Pancreas (tissue), 10 donors: ENCODE measurements around the gene ANXA2R. TPM values are rescaled to one million over a fixed set of nuclear protein-coding genes. Genes with fewer than 3 reads are reported as not detected.

Experiments
- ATAC-seq, 4 donors: fragments of 200-7000 bp; cut with Tn5 transposase; one replicate each; pipeline versions ENCODE4 v1.8.0 to v1.9.1; 2020; ENCODE audit warnings: mild to moderate bottlenecking in 4 of 4, moderate library complexity in 4 of 4
- DNase-seq, 6 donors: peaks; one replicate each; pipeline ENCODE4 v3.0.0-alpha.2; 2020
- FAIRE-seq: peaks from 2 replicates; lab custom pipeline; 2012; peaks lifted over from hg19 to GRCh38; lab: Jason Lieb, UNC
- H3K27ac ChIP-seq, 4 donors: fragments of 200-600 bp; sonication (generic); 1 replicate in 3 of 4; 2 replicates in 1 of 4; pipeline versions ENCODE4 v1.5.0 to v1.8.0; 2020
- H3K27me3 ChIP-seq, 4 donors: fragments of 200-600 bp; one replicate each; pipeline ENCODE4 v1.8.0; 2021
- H3K36me3 ChIP-seq, 3 donors: fragments of 200-600 bp; sonication (generic) in 1 of 3; one replicate each; pipeline versions ENCODE4 v1.5.0 to v1.8.0; 2020 to 2021
- H3K4me1 ChIP-seq, 3 donors: fragments of 200-600 bp; one replicate each; pipeline ENCODE4 v1.8.0; 2021
- H3K4me3 ChIP-seq, 4 donors: fragments of 200-600 bp; sonication (generic) in 2 of 4; one replicate each; pipeline versions ENCODE4 v1.5.0 to v1.8.0; 2020 to 2021
- H3K9me3 ChIP-seq, 4 donors: fragments of 200-600 bp; one replicate each; pipeline ENCODE4 v1.8.0; 2021
- CTCF ChIP-seq, 4 donors: fragments of 200-600 bp; sonication (generic) in 3 of 4; IDR thresholded peaks; one replicate each; pipeline versions ENCODE4 v1.5.0 to v1.8.0; 2021; ENCODE audit warnings: antibody characterized with exemption in 4 of 4
- WGBS, 2 donors: extraction: QIAGEN DNeasy Blood & Tissue Kit; methylation state at CpG; one replicate each; pipeline ENCODE4 v1.1.7; 2013; 5-methylcytosine and 5-hydroxymethylcytosine counted together
- intact Hi-C, 3 donors: fragments of 100-400 bp; cut with DNase I; formaldehyde crosslinking; loops; one replicate each; pipeline versions ENCODE4 v1.11.1 to v1.14.2; 2022
- polyA plus RNA-seq, 2 donors: library from polyadenylated mRNA; stranded (reverse); fragments of 200-250 nt; gene quantifications; one replicate each; pipeline ENCODE4 v1.2.3, GENCODE V29; 2013
- total RNA-seq, 6 donors: library from RNA; stranded (reverse); fragmentation: NEBNext Ultra II Directional in 4 of 6; extraction: Animal tissue kit (Norgen Biotek cat#: 25700) in 4 of 6; gene quantifications; one replicate each; pipeline versions ENCODE4 v1.2.1 to v1.2.4, GENCODE V29; 2021 to 2023
- donor health status: healthy with polysubstance abuse.
- donor health status: DM: no; HTN: no; CAD: no; lungs with moderate emphysema.
- donor health status: DM: no; HTN: no; CAD: no.
- donor health status: control.
- donor health status: control.
- donor health status: Bipolar disorder and iron deficiency.
- donor health status: DM: yes; HTN: yes; CAD: no.
- donor health status: DM: no; HTN: no; CAD: no.
- donor health status: DM: no; HTN: no; CAD: no.
- donor health status: DM: yes; HTN: yes; CAD: no.

ANXA2R gene
- total and polyA plus RNA-seq, 8 donors = 0.32 to 1.9 (median 0.62) TPM

DNA sequence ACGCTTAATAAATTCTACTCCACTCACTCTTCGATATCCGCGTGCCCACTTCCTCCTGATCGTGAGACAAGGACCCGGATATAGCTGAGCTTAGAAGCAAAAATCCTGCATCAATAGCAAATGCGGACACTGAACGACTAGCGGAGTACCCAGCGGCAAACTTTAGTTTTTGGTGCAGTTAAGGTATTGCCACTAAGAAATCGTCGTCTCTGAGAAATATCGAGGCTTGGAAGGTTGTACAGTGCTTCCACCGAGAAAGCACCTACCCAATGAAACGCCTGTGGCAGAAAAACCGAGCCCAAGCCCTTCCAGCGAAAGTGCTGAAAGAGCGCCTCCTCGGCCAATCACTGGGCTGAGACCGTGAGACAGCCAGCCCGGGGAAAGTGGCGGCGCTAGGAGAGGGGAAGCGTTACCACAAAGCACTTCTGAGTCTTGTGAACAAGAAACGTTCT is 32.2 kb downstream of the ANXA2R start:
- no peaks in the 10 kb centered on the region for H3K9me3 ChIP-seq
- intact Hi-C loops = no loop called here
- FAIRE-seq (no peak), DNase-seq (peak in 3 of 6 donors; percentile 34 to 63 (median 35)), ATAC-seq (peak; percentile 37 to 68 (median 62))
- no peaks in the 10 kb centered on the region for H3K4me1 ChIP-seq
- peaks cover 6 to 60% (median 14%) of the 10 kb centered on the region in 4 donors for H3K27me3 ChIP-seq
- WGBS, 2 donors = 6 to 7% methylated on average over 25 of the region's 25 CpGs
- no peaks in the 10 kb centered on the region for H3K36me3 ChIP-seq
- H3K4me3 ChIP-seq = peak overlapping the region in 3 of 4 donors; percentile 8 to 46 (median 12)
- peak overlapping the region in 2 of 4 donors; percentile 71 to 85 for H3K27ac ChIP-seq
- TF ChIP-seq CTCF (IDR thresholded peaks at IDR 0.05) = no peak

DNA sequence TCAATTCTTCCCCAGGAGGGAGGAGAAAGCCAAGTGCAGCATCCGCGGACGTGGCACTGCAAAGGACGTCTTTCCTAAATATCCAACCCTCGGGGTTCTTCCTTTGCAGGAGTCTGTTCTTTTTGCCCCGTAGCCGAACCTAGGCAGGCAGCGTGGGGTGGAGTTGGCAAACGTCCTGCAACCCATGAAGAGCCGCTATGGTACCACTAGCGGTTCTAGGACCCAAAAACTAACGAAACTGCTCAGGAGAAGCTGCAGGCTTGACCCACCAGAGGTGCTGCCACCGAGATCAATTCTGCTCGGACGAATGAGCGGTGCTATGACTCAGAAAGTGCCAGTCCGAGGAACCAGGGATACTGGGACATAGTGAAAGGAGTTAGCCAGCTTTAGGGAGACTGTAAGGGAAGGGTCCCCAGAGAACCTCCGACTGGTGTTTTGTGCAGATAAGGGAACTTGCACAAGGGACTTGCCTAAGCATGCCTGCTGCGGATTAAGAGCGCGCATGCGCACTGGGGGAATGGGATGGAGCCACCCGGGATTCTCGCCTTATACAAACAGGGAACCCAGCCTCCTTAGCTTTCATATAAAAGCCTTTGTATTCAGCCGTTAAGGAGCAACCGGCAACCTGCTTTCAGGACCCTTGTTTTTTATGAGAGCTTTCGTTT is 32.7 kb downstream of the ANXA2R start:
- Histone ChIP-seq H3K4me3 (peak overlapping the region in 3 of 4 donors; percentile 8 to 46 (median 12)), H3K27me3 (peaks cover 10 to 65% (median 14%) of the 10 kb centered on the region in 4 donors), H3K4me1 (no peaks in the 10 kb centered on the region), H3K36me3 (no peaks in the 10 kb centered on the region), H3K9me3 (no peaks in the 10 kb centered on the region), H3K27ac (peak overlapping the region in 2 of 4 donors; percentile 71 to 85)
- intact Hi-C loops = no loop called here
- peak in 5 of 6 donors; percentile 26 to 84 (median 72) for DNase-seq
- no peak for FAIRE-seq
- no peak for TF ChIP-seq CTCF (IDR thresholded peaks at IDR 0.05)
- WGBS, 2 donors = 7 to 9% methylated on average over 27 of the region's 27 CpGs
- ATAC-seq = peak; percentile 55 to 76 (median 72)

DNA sequence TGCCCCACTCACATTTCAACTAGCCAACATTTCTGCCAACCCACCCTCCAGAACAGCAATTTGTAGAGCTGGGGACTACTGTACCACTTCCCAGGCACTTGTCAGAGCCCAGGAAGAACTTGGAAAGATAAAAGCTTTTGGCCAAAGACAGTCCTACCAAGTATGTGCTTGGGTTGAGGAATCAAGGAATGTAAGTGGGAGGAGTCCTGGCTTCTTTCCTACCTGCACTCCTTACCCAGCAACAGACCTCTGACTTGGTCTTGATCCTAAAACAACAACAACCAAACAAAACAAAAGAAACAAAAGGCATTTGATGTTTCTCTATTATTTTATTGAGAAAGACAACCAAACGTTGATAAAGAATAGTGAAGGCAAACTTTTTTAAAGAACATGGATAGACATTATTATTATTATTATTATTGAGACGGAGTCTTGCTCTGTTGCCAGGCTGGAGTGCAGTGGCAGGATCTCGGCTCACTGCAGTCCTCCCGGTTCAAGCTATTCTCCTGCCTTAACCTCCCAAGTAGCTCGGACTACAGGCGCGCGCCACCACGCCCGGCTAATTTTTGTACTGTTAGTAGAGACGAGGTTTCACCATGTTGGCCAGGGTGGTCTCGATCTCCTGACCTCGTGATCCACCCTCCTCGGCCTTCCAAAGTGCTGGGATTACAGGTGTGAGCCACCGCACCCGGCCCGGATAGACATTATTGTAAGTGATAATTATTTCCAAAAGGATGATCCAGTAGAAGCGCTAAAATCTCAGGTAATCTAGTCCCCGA is 33.5 kb downstream of the ANXA2R start:
- 57 to 70% methylated on average over 19 of the region's 19 CpGs for WGBS, 2 donors
- DNase-seq (no peak), FAIRE-seq (no peak), ATAC-seq (no peak)
- Histone ChIP-seq H3K4me1 (no peaks in the 10 kb centered on the region), H3K36me3 (no peaks in the 10 kb centered on the region), H3K27me3 (peaks cover 12 to 68% (median 14%) of the 10 kb centered on the region in 4 donors), H3K9me3 (no peaks in the 10 kb centered on the region), H3K27ac (no peak overlapping the region), H3K4me3 (peak overlapping the region in 1 of 4 donors; percentile 46)
- intact Hi-C loops = no loop called here
- no peak for TF ChIP-seq CTCF (IDR thresholded peaks at IDR 0.05)

GRCh38 chr5:43005031-43005430 is 35.1 kb downstream of the ANXA2R start:
- no peak overlapping the region for H3K4me3 ChIP-seq
- peaks cover 0 to 3% (median 0%) of the 10 kb centered on the region in 3 donors for H3K4me1 ChIP-seq
- no peaks in the 10 kb centered on the region for H3K36me3 ChIP-seq
- H3K27me3 ChIP-seq = peaks cover 12 to 80% (median 16%) of the 10 kb centered on the region in 4 donors
- FAIRE-seq (no peak), ATAC-seq (no peak), DNase-seq (no peak)
- intact Hi-C loops = no loop called here
- TF ChIP-seq CTCF (IDR thresholded peaks at IDR 0.05) = no peak
- 77 to 80% methylated on average over 4 of the region's 4 CpGs for WGBS, 2 donors
- no peak overlapping the region for H3K27ac ChIP-seq
- H3K9me3 ChIP-seq = no peaks in the 10 kb centered on the region
